Lung (tissue), 12 donors: ENCODE data around the gene DENND6B. TPM values are rescaled to one million over a fixed set of nuclear protein-coding genes. Genes with fewer than 3 reads are reported as not detected.
A peak's percentile ranks its signal among the peaks of the same experiment; 100 is the strongest.

Source experiments
- ATAC-seq: fragments of 200-7000 bp; cut with Tn5 transposase; one replicate; pipeline ENCODE4 v1.9.1; 2020; ENCODE audit warnings: moderate number of reproducible peaks; ENCODE audit not compliant: insufficient read depth, low FRiP score
- DNase-seq, 3 donors: peaks; one replicate each; pipeline ENCODE4 v3.0.0-alpha.2; 2013 to 2017
- H3K27ac ChIP-seq, 2 donors: one replicate each; pipeline ENCODE4 v1.5.1; 2013; ENCODE audit warnings: mild to moderate bottlenecking in 2 of 2, moderate library complexity in 2 of 2, control low read depth in 1 of 2, inconsistent platforms in 1 of 2, low read depth in 1 of 2, low read length in 1 of 2
- H3K27me3 ChIP-seq, 3 donors: one replicate each; pipeline ENCODE4 v1.5.1; 2013; ENCODE audit warnings: low read length in 2 of 3; ENCODE audit not compliant: control insufficient read depth in 3 of 3, insufficient read depth in 3 of 3
- H3K36me3 ChIP-seq, 4 donors: one replicate each; pipeline ENCODE4 v1.5.1; 2013; ENCODE audit warnings: low read length in 4 of 4, mild to moderate bottlenecking in 1 of 4, moderate library complexity in 1 of 4; ENCODE audit not compliant: control insufficient read depth in 4 of 4, insufficient read depth in 4 of 4
- H3K4me1 ChIP-seq, 5 donors: one replicate each; pipeline ENCODE4 v1.5.1; 2013; ENCODE audit warnings: low read length in 5 of 5, mild to moderate bottlenecking in 2 of 5, moderate library complexity in 1 of 5; ENCODE audit not compliant: control insufficient read depth in 5 of 5, insufficient read depth in 5 of 5
- H3K4me3 ChIP-seq: one replicate; pipeline ENCODE4 v1.5.1; 2013; ENCODE audit warnings: mild to moderate bottlenecking, control low read depth, moderate library complexity
- H3K9ac ChIP-seq, 2 donors: one replicate each; pipeline ENCODE4 v1.5.1; 2013; ENCODE audit warnings: low read length in 2 of 2, control low read depth in 1 of 2; ENCODE audit not compliant: insufficient read depth in 1 of 2
- H3K9me3 ChIP-seq, 4 donors: one replicate each; pipeline ENCODE4 v1.5.1; 2013; ENCODE audit warnings: low read length in 3 of 4, mild to moderate bottlenecking in 1 of 4, moderate library complexity in 1 of 4; ENCODE audit not compliant: control insufficient read depth in 4 of 4, insufficient read depth in 3 of 4
- CTCF ChIP-seq: IDR thresholded peaks from 2 replicates; pipeline ENCODE4 v1.5.1; 2012; ENCODE audit warnings: mild to moderate bottlenecking; ENCODE audit errors: control extremely low read depth, extremely low read depth
- WGBS, 2 donors: extraction: QIAGEN DNeasy Blood & Tissue Kit; methylation state at CpG; one replicate each; pipeline ENCODE4 v1.1.7; 2013; 5-methylcytosine and 5-hydroxymethylcytosine counted together
- polyA plus RNA-seq, 2 donors: library from polyadenylated mRNA; stranded (reverse); fragments of 200-250 nt; gene quantifications; one replicate each; pipeline ENCODE4 v1.2.1, GENCODE V29; 2013
- total RNA-seq, 2 donors: library from RNA; depleted of rRNA in 1 of 2; stranded (reverse); fragments of >200 nt in 1 of 2; gene quantifications; one replicate each; pipeline ENCODE4 v1.2.1, GENCODE V29; 2014 to 2021
- donor health status: control.
- donor health status: control.
- donor health status: Bipolar disorder and iron deficiency.
- donor health status: healthy.
- donor health status: DM: yes; HTN: yes; CAD: no.

Gene DENND6B
- total and polyA plus RNA-seq, 4 donors: 8.0 to 26.0 (median 12.6) TPM

GRCh38 chr22:50269970-50270665 is 56.7 kb downstream of the DENND6B start, which contains the start of gene MAPK11:
TSS of gene MAPK11 (minus strand) at chr22:50270380. CDS start at chr22:50270292, 88 bp downstream.
- H3K9ac ChIP-seq: no peak within 1 kb of the TSS
- peak; percentile 8 for ATAC-seq

GRCh38 chr22:50269573-50269969 is 57.2 kb downstream of the DENND6B start:
- peaks cover 0 to 30% (median 18%) of the 10 kb centered on the region in 5 donors for H3K4me1 ChIP-seq
- no peak overlapping the region for H3K4me3 ChIP-seq
- H3K9me3 ChIP-seq: no peaks in the 10 kb centered on the region
- H3K9ac ChIP-seq: no peak overlapping the region
- peak overlapping the region in 1 of 2 donors; percentile 2 for H3K27ac ChIP-seq
- DNase-seq: no peak
- no peak for ATAC-seq
- WGBS, 2 donors: 8 to 12% methylated on average over 18 of the region's 18 CpGs
- TF ChIP-seq CTCF: no peak
- H3K36me3 ChIP-seq: peaks cover 0 to 2% (median 0%) of the 10 kb centered on the region in 4 donors
- no peaks in the 10 kb centered on the region for H3K27me3 ChIP-seq

More at GRCh38 chr22:50269970-50270665, 56.7 kb downstream of the DENND6B start, which contains the start of gene MAPK11:
- peak within 1 kb of the TSS; percentile 32 for H3K4me3 ChIP-seq
- WGBS, 2 donors: 0 to 1% methylated on average over 63 to 92 of the region's 92 CpGs
- peaks cover 0 to 6% (median 3%) of the 10 kb centered on the region in 4 donors for H3K36me3 ChIP-seq
- no peak for TF ChIP-seq CTCF
- DNase-seq: peak in 2 of 3 donors; percentile 39 to 48
- no peaks in the 10 kb centered on the region for H3K27me3 ChIP-seq
- H3K27ac ChIP-seq: peak within 1 kb of the TSS; percentile 46 to 71
- H3K9me3 ChIP-seq: no peaks in the 10 kb centered on the region
- H3K4me1 ChIP-seq: peaks cover 0 to 30% (median 18%) of the 10 kb centered on the region in 5 donors

GRCh38 chr22:50268655-50269113 is 58.1 kb downstream of the DENND6B start:
- ATAC-seq: no peak

More at GRCh38 chr22:50268655-50269113, 58.1 kb downstream of the DENND6B start:
- peaks cover 0 to 2% (median 0%) of the 10 kb centered on the region in 4 donors for H3K36me3 ChIP-seq
- no peak for TF ChIP-seq CTCF
- H3K27me3 ChIP-seq: no peaks in the 10 kb centered on the region
- H3K9ac ChIP-seq: no peak overlapping the region
- DNase-seq: peak in 2 of 3 donors; percentile 49 to 58
- no peaks in the 10 kb centered on the region for H3K9me3 ChIP-seq
- peaks cover 0 to 30% (median 18%) of the 10 kb centered on the region in 5 donors for H3K4me1 ChIP-seq
- H3K4me3 ChIP-seq: no peak overlapping the region
- WGBS, 2 donors: 49 to 61% methylated on average over 9 of the region's 9 CpGs
- no peak overlapping the region for H3K27ac ChIP-seq
